ENCODE measurements around the gene PPP2R5C. TPM values are rescaled to one million over a fixed set of nuclear protein-coding genes. Genes with fewer than 3 reads are reported as not detected.

The PPP2R5C gene
- total RNA-seq, 4 donors from 2014 or later: 63.3 to 113 (median 75.9) TPM

DNA sequence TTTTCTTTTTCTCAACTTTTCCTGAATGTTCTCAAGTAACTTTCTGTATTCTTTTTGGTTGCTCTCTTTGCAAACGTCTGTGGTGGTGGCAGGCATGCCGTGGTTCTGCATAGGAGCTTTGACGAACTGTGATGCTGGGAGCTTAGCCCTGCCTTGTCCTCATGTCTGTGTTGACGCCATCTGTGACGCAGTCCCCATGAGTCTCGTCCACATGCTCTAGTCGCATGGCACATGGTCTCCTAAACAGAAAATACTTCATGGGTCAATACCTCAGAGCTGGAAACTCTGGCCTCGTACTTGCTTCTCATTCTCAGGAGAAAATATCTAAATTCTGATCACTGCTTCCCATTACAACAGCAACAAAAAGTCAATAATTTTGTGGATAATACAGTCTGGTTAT is 152.6 kb downstream of the PPP2R5C start:
- H3K27ac ChIP-seq: no peak overlapping the region
- H3K36me3 ChIP-seq: peaks cover 0 to 81% (median 0%) of the 10 kb centered on the region in 3 donors
- H3K4me1 ChIP-seq: peaks cover 0 to 12% (median 0%) of the 10 kb centered on the region in 4 donors
- no peaks in the 10 kb centered on the region for H3K27me3 ChIP-seq
- no peak overlapping the region for H3K4me3 ChIP-seq
- TF ChIP-seq, protein P1, sequence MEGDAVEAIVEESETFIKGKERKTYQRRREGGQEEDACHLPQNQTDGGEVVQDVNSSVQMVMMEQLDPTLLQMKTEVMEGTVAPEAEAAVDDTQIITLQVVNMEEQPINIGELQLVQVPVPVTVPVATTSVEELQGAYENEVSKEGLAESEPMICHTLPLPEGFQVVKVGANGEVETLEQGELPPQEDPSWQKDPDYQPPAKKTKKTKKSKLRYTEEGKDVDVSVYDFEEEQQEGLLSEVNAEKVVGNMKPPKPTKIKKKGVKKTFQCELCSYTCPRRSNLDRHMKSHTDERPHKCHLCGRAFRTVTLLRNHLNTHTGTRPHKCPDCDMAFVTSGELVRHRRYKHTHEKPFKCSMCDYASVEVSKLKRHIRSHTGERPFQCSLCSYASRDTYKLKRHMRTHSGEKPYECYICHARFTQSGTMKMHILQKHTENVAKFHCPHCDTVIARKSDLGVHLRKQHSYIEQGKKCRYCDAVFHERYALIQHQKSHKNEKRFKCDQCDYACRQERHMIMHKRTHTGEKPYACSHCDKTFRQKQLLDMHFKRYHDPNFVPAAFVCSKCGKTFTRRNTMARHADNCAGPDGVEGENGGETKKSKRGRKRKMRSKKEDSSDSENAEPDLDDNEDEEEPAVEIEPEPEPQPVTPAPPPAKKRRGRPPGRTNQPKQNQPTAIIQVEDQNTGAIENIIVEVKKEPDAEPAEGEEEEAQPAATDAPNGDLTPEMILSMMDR (IDR thresholded peaks at IDR 0.05): no peak
- TF ChIP-seq POLR2A (IDR thresholded peaks at IDR 0.05) (no peak), EP300 (IDR thresholded peaks at IDR 0.05) (no peak)
- no peaks in the 10 kb centered on the region for H3K9me3 ChIP-seq
- WGBS, 2 donors: 90 to 91% methylated on average over 8 of the region's 8 CpGs
- DNase-seq (ENCODE audit: low spot score in 2 of 2): no peak

DNA sequence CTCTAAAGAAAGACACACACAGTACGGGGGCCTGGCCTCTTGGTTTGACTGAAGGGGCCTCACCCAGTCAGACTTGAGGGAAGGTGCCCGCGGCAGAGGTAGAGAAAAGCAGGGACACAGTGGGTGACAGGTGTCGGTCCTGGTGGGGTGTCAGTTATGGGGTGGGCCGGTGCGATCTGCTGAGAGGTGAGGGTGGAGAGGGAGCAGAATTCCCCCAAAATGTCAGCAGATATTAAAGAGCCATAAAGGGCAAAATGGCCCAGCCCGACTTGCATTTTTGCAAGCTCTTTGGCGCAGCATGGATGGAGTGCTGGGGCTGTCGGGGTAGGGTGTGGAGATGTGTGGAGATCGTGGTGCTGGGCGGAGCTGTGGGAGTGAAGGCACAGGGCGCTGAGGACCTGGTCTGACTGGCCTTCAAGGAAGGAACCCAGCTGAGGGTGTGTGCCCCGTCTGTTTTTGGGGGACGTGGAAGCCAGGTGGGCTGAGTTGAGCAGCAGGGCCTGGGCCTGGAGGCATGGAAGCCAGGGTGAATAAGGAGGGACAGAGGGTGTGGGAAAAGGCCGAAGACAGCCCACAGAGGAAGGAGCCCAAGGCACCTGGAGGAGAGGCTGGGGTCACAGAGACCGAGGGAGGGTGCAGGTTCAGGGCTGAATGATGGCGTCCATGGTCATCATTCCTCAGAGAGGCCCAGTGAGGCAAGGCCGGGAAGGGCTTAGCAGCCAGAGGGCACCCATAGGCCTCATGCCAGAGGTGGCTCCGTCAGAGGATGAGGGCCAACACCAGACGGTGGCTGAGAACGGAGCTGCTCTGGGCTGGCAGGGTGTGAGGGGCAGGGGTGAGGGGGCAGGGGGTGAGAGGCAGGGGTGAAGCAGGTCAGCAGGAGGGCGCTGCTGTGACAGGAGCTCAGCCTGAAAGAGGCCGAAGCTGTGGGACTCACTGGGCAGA is 154.6 kb downstream of the PPP2R5C start:
- H3K4me3 ChIP-seq: no peak overlapping the region
- H3K4me1 ChIP-seq: peaks cover 0 to 12% (median 0%) of the 10 kb centered on the region in 4 donors
- TF ChIP-seq POLR2A (IDR thresholded peaks at IDR 0.05) (no peak), EP300 (IDR thresholded peaks at IDR 0.05) (no peak)
- TF ChIP-seq, protein P1 (IDR thresholded peaks at IDR 0.05): no peak
- WGBS, 2 donors: 88 to 89% methylated on average over 23 of the region's 23 CpGs
- peak overlapping the region in 1 of 4 donors; percentile 50 for H3K27ac ChIP-seq
- H3K9me3 ChIP-seq: no peaks in the 10 kb centered on the region
- DNase-seq (ENCODE audit: low spot score in 2 of 2): no peak
- H3K36me3 ChIP-seq: peaks cover 0 to 80% (median 0%) of the 10 kb centered on the region in 3 donors
- no peaks in the 10 kb centered on the region for H3K27me3 ChIP-seq

DNA sequence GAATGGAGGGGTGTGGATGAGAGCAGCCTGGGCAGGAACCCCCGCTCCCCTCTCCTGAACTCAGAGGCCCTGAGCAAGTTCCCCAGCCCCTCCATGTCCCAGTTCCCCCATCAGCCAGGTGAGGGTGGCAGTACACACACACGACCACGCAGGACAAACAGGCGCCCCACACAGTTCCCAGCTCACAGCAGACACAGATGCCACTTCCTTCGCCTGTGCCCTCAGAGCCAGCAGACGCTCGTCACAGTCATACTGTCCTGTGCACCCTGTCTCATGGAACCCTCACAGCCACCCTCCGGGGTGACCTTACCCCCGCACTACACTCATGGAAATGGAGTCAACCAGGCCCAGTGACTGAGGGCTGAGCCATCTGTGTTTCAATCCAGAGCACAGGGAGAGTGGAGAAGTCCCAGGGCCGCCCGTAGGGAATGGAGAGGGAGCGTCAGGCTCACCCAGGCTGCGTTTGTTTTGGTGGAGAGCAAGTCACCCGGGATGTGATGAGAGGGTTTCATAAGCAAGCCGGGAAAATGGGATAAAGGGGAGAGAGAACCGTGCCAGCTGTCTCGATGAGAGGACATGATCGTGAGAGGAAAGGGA is 155.4 kb downstream of the PPP2R5C start:
- TF ChIP-seq, protein P1 (IDR thresholded peaks at IDR 0.05): no peak
- no peak for TF ChIP-seq POLR2A (IDR thresholded peaks at IDR 0.05)
- TF ChIP-seq EP300 (IDR thresholded peaks at IDR 0.05): no peak

DNA sequence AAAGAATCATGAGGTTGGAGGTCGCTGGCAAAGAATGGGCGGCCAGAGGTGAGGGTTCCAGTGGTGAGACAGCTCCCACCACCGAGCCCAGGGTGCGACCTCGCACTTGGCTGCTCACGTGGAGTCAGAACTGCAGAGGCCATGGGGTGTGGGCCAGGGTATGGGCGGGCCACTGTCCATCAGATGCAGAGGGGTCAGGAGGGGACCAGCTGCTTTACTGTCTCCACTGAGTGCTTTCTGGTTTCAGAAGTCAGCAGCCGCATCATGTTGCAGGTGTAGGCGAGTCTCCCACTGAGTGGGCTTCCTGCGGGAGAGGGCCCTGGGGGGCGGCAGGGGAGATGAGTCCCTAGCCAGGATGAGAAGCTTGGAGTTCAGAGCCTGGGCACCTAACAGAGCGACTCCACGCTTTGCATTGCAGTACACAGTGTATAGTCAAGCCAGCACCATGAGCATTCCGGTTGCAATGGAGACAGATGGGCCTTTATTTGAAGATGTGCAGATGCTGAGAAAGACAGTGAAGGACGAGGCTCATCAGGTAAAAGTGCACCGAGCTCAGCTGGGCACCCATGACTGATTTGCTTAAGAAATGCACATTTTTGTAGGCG is 156.0 kb downstream of the PPP2R5C start:
- DNase-seq (ENCODE audit: low spot score in 2 of 2): no peak
- Histone ChIP-seq H3K36me3 (peaks cover 0 to 80% (median 0%) of the 10 kb centered on the region in 3 donors), H3K27ac (peak overlapping the region in 2 of 4 donors; percentile 43 to 50), H3K27me3 (no peaks in the 10 kb centered on the region), H3K4me3 (no peak overlapping the region), H3K4me1 (peaks cover 0 to 12% (median 0%) of the 10 kb centered on the region in 4 donors), H3K9me3 (no peaks in the 10 kb centered on the region)
- WGBS, 2 donors: 61% methylated on average over 16 to 17 of the region's 17 CpGs
- TF ChIP-seq, protein P1 (IDR thresholded peaks at IDR 0.05): no peak
- TF ChIP-seq EP300 (IDR thresholded peaks at IDR 0.05) (no peak), POLR2A (IDR thresholded peaks at IDR 0.05) (no peak)

More for the DNA sequence above, 155.4 kb downstream of the PPP2R5C start:
- Histone ChIP-seq H3K9me3 (no peaks in the 10 kb centered on the region), H3K36me3 (peaks cover 0 to 80% (median 0%) of the 10 kb centered on the region in 3 donors), H3K27ac (peak overlapping the region in 2 of 4 donors; percentile 43 to 50), H3K27me3 (no peaks in the 10 kb centered on the region), H3K4me3 (no peak overlapping the region), H3K4me1 (peaks cover 0 to 12% (median 0%) of the 10 kb centered on the region in 4 donors)
- no peak for DNase-seq (ENCODE audit: low spot score in 2 of 2)
- WGBS, 2 donors: 77 to 79% methylated on average over 18 of the region's 18 CpGs

Data from tibial nerve (tissue), 4 donors.